GM21576 (cell line): ENCODE data around the gene TCF12.
A peak's percentile ranks its signal among the peaks of the same experiment; 100 is the strongest.
"Not testable (repeated sequence)": the region's sequence is repeated elsewhere in the genome, so short reads cannot be mapped to it uniquely, and the experiment has no call there.

Experiments used
- ATAC-seq: cut with Tn5 transposase; IDR thresholded peaks from one replicate; pipeline ENCODE4 v1.9.1; 2021; ENCODE audit warnings: mild to moderate bottlenecking, moderate library complexity; ENCODE audit not compliant: unreplicated experiment

The TCF12 gene

DNA sequence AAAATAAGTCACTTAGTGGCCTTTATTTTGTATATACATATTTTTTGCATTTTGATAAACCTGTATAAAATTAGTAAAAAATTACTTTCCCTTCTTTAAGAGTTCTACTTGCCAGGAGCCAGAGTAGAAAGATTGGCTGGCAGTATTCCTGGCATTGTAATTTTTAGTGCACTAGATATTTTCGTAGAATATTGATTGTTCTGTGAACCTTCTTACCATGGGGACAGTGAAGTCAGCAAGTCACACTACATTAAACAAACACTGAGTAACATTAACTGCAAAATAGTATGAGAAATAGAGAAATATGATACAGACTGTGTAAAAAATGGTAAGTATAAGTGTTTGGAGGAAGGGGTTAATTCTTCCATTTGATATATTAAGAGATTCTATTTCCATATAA, 26.0 kb downstream of the TCF12 start:
- no peak for ATAC-seq

- ATAC-seq, result no peak
These were observed 27.7 kb downstream of the TCF12 start for GRCh38 chr15:56946150-56946549.

DNA sequence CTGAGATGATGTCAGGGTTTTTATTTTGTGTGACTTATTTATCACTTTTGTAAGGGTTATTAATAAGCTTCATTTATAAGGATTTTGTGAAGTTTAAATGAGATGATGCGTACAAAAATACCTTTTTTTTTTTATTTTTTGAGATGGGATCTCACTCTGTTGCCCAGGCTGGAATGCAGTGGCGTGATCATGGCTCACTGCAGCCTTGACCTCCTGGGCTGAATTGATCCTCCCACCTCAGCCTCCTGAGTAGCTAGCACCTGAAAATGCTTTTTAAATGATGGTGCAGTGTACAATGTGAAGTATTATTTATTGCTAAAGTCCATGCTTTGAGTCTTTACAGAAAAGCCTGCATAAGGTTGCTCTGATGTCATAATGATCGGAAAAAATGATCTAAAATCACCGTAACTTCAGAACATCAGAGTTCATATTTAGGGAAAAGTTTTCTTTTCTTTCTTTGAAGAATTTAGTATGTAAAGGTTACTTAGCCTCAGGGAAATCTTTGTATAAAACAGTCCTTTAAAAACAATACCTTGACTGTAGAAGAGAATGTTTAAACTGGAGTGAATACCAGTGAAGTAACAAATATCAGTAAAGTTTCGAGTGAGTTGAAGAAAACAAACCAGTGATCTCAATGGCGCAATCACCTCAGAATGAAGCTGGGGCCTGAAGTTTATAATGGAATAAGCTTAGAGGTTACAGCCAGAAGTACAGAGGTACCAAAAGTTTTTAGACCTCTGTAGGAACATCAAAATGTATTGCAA, 29.7 kb downstream of the TCF12 start:
- no peak for ATAC-seq

- no peak for ATAC-seq
These were observed 30.3 kb downstream of the TCF12 start for GRCh38 chr15:56948764-56949101.

DNA sequence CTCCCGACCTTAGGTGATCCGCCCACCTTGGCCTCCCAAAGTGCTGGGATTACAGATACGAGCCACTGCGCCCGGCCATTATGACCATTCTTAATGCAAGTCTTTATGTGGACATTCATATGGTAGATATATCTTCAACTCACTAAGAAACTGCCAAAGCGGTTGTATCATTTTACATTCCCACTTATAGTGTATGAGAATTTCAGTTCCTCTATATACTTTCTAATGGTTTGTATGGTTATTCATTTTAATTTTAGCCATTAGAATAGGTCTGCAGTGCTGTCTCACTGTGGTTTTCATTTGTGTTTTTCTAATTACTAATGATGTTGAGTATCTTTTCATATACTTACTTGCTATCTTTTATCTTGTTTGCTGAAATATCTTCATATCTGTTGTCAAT, 32.5 kb downstream of the TCF12 start:
- peak; percentile 96 for ATAC-seq

- no peak for ATAC-seq
These were observed 35.3 kb downstream of the TCF12 start for GRCh38 chr15:56953790-56954189.

DNA sequence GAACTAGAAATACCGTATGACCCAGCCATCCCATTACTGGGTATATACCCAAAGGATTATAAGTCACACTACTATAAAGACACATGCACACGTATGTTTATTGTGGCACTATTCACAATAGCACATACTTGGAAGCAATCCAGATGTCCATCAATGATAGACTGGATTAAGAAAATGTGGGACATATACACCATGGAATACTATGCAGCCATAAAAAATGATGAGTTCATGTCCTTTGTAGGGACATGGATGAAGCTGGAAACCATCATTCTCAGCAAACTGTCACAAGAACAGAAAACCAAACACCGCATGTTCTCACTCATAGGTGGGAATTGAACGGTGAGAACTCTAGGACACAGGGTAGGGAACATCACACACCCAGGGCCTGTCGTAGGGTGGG, 36.6 kb downstream of the TCF12 start:
- ATAC-seq, result not testable (repeated sequence)

DNA sequence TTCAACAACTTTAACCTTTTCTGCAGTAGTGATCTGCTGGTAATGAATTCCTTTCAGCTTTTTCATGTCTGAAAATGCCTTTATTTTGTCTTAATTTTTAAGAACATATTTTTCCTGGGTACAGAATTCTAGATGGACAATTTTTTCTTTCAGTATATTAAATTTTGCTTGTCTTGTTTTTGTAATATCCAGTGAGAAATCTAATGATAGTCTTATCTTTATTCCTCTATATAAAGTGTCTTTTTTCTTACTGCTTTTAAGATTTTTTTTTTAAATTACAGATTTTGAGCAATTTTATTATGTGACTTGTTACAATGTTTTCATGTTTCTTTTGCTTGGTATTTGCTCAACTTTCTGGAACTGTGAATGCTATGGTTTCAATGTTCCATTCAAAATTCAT, 38.1 kb downstream of the TCF12 start:
- no peak for ATAC-seq

DNA sequence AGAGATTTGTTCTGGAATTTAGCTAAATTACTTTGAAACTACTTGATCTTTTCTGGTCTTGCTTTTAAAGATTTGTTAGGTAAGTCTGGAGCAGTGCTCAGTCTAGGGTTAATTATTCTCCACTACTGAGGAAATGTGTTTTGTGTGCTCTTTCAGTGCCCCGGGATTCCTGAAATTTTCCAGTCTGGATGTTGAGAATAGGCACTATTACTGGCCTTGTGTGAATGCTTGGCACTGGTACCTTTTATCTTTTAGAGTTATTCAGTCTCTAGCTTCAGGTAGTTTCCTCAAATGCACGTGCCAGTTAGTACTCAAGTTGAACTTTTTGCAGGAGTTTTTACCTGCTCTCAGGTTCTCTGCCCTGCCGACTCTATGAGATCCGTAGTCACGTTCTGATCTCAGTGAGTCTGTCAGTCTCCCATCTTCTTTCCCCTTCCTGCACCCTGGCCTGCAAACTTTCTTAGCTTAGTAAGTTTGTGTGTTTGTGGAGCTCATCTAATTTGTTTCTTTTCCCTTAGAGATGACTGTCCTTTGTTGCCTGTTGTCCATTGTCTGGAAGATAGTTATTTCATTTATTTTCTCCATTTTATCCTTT, 39.5 kb downstream of the TCF12 start:
- no peak for ATAC-seq

- ATAC-seq, result no peak
These were observed 40.8 kb downstream of the TCF12 start for GRCh38 chr15:56959318-56959648.

DNA sequence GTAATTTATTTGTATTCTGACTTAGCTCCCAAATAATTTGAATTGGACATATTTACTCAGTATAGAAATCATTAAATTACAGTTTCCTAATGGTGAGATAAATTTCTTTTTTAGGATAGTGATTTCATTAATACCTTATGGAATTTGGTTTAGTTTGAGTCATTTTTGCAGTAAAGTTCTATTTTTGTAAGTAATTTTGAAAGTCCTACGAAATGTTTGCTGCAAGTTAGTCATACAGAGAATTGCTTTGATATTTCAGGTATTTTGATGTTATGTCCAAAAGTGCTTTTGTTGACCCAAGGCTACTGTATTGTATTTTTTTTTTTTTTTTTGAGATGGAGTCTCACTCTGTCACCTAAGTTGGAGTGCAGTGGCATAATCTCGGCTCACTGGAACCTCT, 41.7 kb downstream of the TCF12 start:
- ATAC-seq, result no peak

DNA sequence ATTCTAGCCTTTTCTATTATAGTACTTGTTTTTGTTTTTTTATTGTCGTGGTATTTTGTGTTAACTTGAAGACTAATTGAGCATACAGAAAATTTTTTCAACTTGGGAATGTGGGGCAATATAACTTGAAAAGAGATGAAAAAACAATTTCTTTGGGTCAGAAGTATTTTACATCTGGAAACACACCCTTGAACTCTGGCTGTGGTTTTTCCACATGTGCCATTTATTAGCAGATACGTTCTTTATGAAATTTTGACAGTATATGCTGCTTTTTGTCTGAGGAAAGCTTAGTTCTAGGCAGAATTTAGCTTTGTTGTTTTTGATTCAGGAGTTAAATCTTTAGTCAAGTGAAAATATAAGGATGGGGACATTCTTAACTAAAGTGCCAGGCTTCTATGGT, 44.7 kb downstream of the TCF12 start:
- no peak for ATAC-seq

DNA sequence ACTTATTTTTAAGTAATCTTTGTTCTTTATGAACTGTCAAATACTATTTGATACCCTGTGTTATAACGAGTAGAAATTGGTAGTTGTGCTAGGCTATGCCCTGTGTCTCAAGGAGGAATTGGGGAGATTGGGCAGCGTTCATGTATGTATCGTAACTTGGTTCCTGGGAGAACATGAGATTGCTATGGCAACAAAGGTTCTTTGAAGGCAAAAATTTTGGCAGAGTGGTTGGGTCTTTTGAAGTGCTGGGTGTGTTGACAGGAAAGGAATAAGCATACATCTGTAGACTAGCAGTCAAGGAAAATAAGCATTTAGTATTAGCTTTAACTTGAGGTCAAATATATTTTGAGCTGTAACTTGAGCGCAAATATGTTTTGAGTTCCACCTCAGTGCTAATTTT, 45.3 kb downstream of the TCF12 start:
- no peak for ATAC-seq

- ATAC-seq, result no peak
These were observed 45.7 kb downstream of the TCF12 start for GRCh38 chr15:56964182-56964581.

GRCh38 chr15:56965231-56966013, 47.0 kb downstream of the TCF12 start:
- ATAC-seq, result no peak

DNA sequence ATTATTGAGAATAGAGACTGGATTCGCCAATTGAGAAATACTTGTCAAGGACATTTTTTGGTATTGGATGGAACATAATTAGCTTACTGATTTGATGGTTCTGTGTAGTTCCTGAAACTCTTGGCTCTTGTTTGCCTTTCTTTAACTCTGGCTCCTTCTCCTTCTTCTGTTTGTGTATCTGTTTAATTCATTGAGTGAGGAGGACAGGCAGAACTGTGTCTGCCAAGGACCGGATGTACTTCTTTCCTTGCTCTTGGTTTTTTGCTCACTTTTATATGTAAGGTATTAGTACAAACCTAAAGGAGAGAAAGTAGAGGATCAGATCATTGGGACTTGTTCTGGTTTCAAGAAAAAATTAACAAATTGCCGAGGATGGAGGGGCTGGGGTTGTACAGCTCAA, 48.9 kb downstream of the TCF12 start:
- ATAC-seq, result no peak

DNA sequence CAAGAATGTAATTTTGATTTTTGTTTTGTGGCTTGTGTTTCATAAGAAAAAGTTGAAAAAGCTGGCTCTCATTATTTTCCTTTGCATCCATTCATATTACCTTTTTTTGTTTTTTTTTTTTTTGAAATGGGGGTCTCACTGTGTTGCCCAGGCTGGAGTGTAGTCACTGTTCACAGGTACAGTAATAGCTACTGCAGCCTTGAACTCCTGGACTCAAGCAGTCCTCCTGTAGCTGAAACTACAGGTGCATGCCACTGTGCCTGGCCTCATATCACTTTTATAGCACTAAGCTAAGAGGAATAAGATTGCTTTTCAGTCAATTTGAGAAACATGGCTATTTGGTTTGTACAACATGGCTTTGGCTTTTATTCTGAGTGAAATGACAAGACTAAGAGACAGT, 49.8 kb downstream of the TCF12 start:
- ATAC-seq, result no peak

GRCh38 chr15:56968821-56969220, 50.4 kb downstream of the TCF12 start:
- ATAC-seq, result no peak

DNA sequence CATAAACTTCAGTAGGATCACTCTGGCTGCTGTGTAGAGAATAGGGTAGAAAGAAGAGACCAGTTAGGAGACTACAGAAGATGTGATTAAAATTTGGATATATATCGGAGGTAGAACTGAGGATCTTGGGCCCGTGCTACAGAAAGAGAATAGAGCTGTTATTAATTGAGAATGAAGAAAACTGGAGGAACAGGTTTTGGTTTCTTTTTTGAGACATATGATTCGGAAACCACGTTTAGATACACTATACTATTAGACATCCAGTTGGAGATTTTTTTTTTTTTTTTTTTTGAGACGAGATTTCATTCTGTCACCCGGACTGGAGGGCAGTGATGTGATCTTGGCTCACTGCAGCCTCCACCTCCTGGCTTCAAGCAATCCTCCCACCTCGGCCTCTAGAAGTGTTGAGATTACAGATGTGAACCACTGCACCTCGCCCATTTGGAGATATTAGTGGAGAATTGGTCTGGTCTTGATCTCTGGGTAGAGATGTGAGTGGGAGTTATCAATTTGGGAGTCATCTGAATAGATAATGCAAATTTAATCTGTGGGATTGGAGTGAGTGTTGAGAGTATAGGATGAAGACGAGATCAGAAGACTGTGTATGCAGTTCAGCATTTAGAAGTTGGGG, 50.9 kb downstream of the TCF12 start:
- no peak for ATAC-seq

DNA sequence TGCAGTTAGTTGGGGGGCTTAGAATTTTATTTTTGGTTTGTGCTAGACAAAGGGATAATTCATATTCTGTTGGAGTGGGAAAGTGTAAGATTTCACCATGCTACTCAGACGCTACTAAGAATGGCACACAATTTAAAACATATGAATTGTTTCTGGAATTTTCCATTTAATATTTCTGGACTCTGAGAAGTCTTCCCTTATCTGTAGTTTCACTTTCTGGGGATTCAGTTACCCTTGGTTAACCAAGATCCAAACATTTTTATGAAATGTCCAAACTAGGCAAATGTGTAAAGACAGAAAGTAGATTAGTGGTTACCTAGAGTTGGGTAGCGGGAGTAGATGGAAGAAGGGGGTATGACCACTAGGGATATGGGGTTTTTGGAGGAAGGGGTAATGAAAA, 53.1 kb downstream of the TCF12 start:
- ATAC-seq, result no peak

DNA sequence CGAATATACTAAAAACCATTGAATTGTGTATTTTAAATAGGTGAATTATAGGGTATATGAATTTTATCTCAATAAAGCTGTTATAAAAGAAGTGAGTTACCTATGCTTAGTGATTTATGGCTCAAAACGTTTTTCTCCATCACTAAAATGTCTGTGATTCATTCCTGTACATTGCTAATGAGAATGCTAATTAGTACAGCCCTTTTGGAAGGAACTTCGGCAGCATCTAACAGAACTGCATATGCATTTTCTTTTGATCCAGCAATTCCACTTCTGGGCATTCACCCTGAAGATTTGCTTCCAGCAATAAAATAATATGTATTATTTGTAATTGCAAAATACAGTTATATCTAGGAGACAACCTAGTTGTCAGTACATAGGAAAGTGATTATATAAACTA, 53.6 kb downstream of the TCF12 start:
- no peak for ATAC-seq

- ATAC-seq, result no peak
These were observed 54.0 kb downstream of the TCF12 start for GRCh38 chr15:56972426-56972825.
